ENCODE results near the gene CRY1.

CRY1 gene

GRCh38 chr12:106956048-106956578 lies 137.2 kb downstream of the CRY1 start:
- H3K4me1 ChIP-seq (ENCODE audit: control insufficient read depth in 1 of 2, insufficient read depth in 2 of 2, low read length in 2 of 2) = peaks cover 13 to 15% of the 10 kb centered on the region in 2 donors
- H3K9me3 ChIP-seq (ENCODE audit: control insufficient read depth in 1 of 2, low read length in 2 of 2) = no peaks in the 10 kb centered on the region
- no peaks in the 10 kb centered on the region for H3K27me3 ChIP-seq (ENCODE audit: low read depth, low read length)
- H3K36me3 ChIP-seq (ENCODE audit: control insufficient read depth in 1 of 2, insufficient read depth in 2 of 2, low read length in 2 of 2) = peaks cover 0 to 13% of the 10 kb centered on the region in 2 donors
- H3K27ac ChIP-seq (ENCODE audit: low read length) = peak overlapping the region; percentile 96
- H3K4me3 ChIP-seq (ENCODE audit: low read depth in 1 of 2, low read length in 2 of 2) = peak overlapping the region; percentile 88 to 91

DNA sequence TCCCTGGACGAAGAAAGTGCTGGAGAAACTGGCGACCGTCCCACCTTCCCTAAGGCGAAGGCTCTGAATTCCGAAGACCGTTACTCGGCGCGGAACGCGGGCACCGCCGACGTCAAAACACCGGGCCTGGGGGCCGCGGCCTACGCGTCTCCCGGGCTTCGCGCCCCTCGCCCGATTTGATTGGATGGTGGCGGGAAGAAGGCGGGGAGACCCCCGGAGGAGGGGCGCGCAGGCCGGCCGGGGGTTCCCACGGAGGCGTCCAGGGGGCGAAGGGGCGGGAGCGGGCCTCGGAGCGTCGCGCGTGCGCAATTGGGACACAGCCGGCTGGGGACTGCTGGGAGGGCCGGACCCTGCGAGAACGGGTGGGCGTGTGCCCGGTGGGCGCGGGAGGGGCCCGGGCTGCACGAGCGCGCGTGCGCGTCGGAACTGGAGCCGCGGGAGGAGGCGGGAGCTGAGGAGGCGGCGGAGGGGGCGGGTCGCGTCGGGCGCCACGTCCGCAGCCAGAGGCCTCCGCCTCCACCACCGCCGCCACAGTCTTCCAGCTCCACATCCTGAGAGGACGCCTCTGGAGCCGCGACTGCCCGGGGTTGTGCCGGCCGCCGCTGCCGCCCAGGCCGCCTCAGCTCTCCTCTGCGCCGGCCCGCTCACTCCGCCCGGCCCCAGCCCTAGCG lies 137.8 kb downstream of the CRY1 start, which contains the start of gene TMEM263:
Gene TMEM263 (plus strand): TSS at position 531 of the 671 bp plus-strand sequence. CDS start 11,210 bp downstream, outside the sequence.
- H3K4me3 ChIP-seq (ENCODE audit: low read depth in 1 of 2, low read length in 2 of 2) = peak within 1 kb of the TSS; percentile 88 to 91
- H3K27ac ChIP-seq (ENCODE audit: low read length) = peak within 1 kb of the TSS; percentile 96
- H3K9me3 ChIP-seq (ENCODE audit: control insufficient read depth in 1 of 2, low read length in 2 of 2) = no peaks in the 10 kb centered on the region
- H3K36me3 ChIP-seq (ENCODE audit: control insufficient read depth in 1 of 2, insufficient read depth in 2 of 2, low read length in 2 of 2) = peaks cover 0 to 9% of the 10 kb centered on the region in 2 donors
- no peaks in the 10 kb centered on the region for H3K27me3 ChIP-seq (ENCODE audit: low read depth, low read length)
- peaks cover 13 to 15% of the 10 kb centered on the region in 2 donors for H3K4me1 ChIP-seq (ENCODE audit: control insufficient read depth in 1 of 2, insufficient read depth in 2 of 2, low read length in 2 of 2)

DNA sequence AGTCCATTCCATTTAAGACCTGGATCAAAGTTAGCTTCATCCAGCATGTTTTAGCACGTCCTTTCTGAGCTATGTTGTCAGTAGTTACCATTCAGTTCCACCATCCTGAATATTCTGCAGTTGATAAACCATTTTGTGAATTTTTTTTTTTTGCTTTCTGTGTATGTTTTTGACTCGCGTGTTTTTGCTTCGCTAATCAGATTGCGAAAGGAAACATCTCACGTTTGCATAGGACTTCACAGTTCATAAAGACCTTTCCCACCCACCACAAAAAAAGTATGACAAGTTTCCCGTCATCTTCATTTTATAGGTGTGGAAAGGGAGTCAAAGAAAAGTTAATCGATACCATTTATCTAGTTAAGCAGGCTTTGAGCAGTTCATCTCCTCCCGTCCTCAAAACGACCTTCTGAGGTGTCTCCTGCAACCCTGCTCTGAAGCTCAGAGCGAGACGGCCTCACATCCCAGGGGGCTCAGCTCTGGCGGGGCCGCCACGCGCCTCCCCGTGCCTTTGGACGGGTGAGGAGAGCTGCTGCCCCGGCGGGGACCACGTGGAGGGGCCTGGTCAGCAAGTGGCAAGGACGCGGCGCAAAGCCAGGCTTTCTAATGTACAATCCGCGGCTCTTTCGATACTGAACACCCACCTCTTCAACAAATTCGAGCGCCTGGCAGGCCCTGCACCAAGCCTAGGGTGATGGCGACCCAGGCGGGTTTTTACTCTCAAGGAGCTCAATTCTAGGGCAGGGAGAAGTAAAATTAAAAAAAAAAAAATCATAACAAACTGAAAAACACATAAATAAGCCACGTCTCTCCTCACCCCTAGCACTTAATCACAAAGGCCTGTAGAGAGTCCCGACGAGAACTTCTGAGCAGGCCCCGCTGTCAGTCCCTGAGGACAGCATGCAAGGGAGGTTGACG lies 138.6 kb downstream of the CRY1 start:
- H3K36me3 ChIP-seq (ENCODE audit: control insufficient read depth in 1 of 2, insufficient read depth in 2 of 2, low read length in 2 of 2) = peaks cover 0 to 9% of the 10 kb centered on the region in 2 donors
- H3K9me3 ChIP-seq (ENCODE audit: control insufficient read depth in 1 of 2, low read length in 2 of 2) = no peaks in the 10 kb centered on the region
- peak overlapping the region; percentile 82 for H3K27ac ChIP-seq (ENCODE audit: low read length)
- peaks cover 13 to 15% of the 10 kb centered on the region in 2 donors for H3K4me1 ChIP-seq (ENCODE audit: control insufficient read depth in 1 of 2, insufficient read depth in 2 of 2, low read length in 2 of 2)
- H3K4me3 ChIP-seq (ENCODE audit: low read depth in 1 of 2, low read length in 2 of 2) = peak overlapping the region; percentile 67 to 88
- H3K27me3 ChIP-seq (ENCODE audit: low read depth, low read length) = no peaks in the 10 kb centered on the region

- Histone ChIP-seq H3K27me3 (ENCODE audit: low read depth, low read length) (no peaks in the 10 kb centered on the region), H3K36me3 (ENCODE audit: control insufficient read depth in 1 of 2, insufficient read depth in 2 of 2, low read length in 2 of 2) (peaks cover 0 to 9% of the 10 kb centered on the region in 2 donors), H3K27ac (ENCODE audit: low read length) (no peak overlapping the region), H3K4me3 (ENCODE audit: low read depth in 1 of 2, low read length in 2 of 2) (no peak overlapping the region), H3K4me1 (ENCODE audit: control insufficient read depth in 1 of 2, insufficient read depth in 2 of 2, low read length in 2 of 2) (peaks cover 4 to 14% of the 10 kb centered on the region in 2 donors), H3K9me3 (ENCODE audit: control insufficient read depth in 1 of 2, low read length in 2 of 2) (no peaks in the 10 kb centered on the region)
Observed at GRCh38 chr12:106953352-106954250, 139.7 kb downstream of the CRY1 start.

DNA sequence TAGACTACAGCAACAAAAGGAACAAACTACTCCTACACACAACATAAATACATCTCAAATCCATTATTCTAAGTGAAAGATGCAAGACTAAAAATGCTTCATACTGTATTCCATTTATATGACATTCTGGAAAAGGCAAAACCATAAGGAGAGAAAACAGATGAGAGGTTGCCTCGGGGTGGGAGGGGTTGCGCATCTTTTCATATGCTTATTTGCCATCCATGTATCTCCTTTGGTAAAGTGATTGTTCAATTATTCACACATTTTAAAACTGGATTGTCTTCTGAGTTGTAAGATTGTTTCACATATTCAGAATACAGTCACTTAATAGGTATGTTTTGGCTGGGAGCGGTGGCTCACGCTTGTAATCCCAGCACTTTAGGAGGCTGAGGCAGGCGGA lies 142.8 kb downstream of the CRY1 start:
- no peaks in the 10 kb centered on the region for H3K9me3 ChIP-seq (ENCODE audit: control insufficient read depth in 1 of 2, low read length in 2 of 2)
- H3K27ac ChIP-seq (ENCODE audit: low read length) = no peak overlapping the region
- no peaks in the 10 kb centered on the region for H3K36me3 ChIP-seq (ENCODE audit: control insufficient read depth in 1 of 2, insufficient read depth in 2 of 2, low read length in 2 of 2)
- peaks cover 0 to 6% of the 10 kb centered on the region in 2 donors for H3K4me1 ChIP-seq (ENCODE audit: control insufficient read depth in 1 of 2, insufficient read depth in 2 of 2, low read length in 2 of 2)
- no peaks in the 10 kb centered on the region for H3K27me3 ChIP-seq (ENCODE audit: low read depth, low read length)
- no peak overlapping the region for H3K4me3 ChIP-seq (ENCODE audit: low read depth in 1 of 2, low read length in 2 of 2)

DNA sequence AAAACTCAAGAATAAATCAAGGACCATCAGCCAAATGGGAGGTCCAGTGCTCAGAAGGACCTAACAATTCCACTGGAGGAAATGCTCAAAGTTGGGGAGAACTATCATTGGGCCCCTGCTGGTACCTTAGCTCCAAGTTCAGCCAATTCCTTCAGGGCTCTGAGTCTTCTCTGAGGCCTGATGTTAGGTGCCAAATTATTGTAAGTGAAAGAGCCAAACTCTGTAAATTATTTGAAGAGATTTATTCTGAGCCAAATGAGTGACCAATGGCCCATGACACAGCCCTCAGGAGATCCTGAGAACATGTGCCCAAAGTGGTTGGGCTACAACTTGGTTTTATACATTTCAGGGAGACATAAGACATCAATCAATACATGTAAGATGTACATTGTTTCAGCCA lies 145.9 kb downstream of the CRY1 start:
- Histone ChIP-seq H3K36me3 (ENCODE audit: control insufficient read depth in 1 of 2, insufficient read depth in 2 of 2, low read length in 2 of 2) (no peaks in the 10 kb centered on the region), H3K9me3 (ENCODE audit: control insufficient read depth in 1 of 2, low read length in 2 of 2) (no peaks in the 10 kb centered on the region), H3K27ac (ENCODE audit: low read length) (no peak overlapping the region), H3K4me1 (ENCODE audit: control insufficient read depth in 1 of 2, insufficient read depth in 2 of 2, low read length in 2 of 2) (no peaks in the 10 kb centered on the region), H3K27me3 (ENCODE audit: low read depth, low read length) (no peaks in the 10 kb centered on the region), H3K4me3 (ENCODE audit: low read depth in 1 of 2, low read length in 2 of 2) (no peak overlapping the region)

- Histone ChIP-seq H3K4me3 (ENCODE audit: low read depth in 1 of 2, low read length in 2 of 2) (no peak overlapping the region), H3K9me3 (ENCODE audit: control insufficient read depth in 1 of 2, low read length in 2 of 2) (no peaks in the 10 kb centered on the region), H3K4me1 (ENCODE audit: control insufficient read depth in 1 of 2, insufficient read depth in 2 of 2, low read length in 2 of 2) (no peaks in the 10 kb centered on the region), H3K27ac (ENCODE audit: low read length) (no peak overlapping the region), H3K27me3 (ENCODE audit: low read depth, low read length) (no peaks in the 10 kb centered on the region), H3K36me3 (ENCODE audit: control insufficient read depth in 1 of 2, insufficient read depth in 2 of 2, low read length in 2 of 2) (no peaks in the 10 kb centered on the region)
Observed at GRCh38 chr12:106945261-106945851, 148.0 kb downstream of the CRY1 start.

GRCh38 chr12:106942775-106943174 lies 150.6 kb downstream of the CRY1 start:
- no peak overlapping the region for H3K27ac ChIP-seq (ENCODE audit: low read length)
- H3K27me3 ChIP-seq (ENCODE audit: low read depth, low read length) = no peaks in the 10 kb centered on the region
- H3K4me1 ChIP-seq (ENCODE audit: control insufficient read depth in 1 of 2, insufficient read depth in 2 of 2, low read length in 2 of 2) = no peaks in the 10 kb centered on the region
- H3K36me3 ChIP-seq (ENCODE audit: control insufficient read depth in 1 of 2, insufficient read depth in 2 of 2, low read length in 2 of 2) = no peaks in the 10 kb centered on the region
- H3K9me3 ChIP-seq (ENCODE audit: control insufficient read depth in 1 of 2, low read length in 2 of 2) = no peaks in the 10 kb centered on the region
- H3K4me3 ChIP-seq (ENCODE audit: low read depth in 1 of 2, low read length in 2 of 2) = no peak overlapping the region

DNA sequence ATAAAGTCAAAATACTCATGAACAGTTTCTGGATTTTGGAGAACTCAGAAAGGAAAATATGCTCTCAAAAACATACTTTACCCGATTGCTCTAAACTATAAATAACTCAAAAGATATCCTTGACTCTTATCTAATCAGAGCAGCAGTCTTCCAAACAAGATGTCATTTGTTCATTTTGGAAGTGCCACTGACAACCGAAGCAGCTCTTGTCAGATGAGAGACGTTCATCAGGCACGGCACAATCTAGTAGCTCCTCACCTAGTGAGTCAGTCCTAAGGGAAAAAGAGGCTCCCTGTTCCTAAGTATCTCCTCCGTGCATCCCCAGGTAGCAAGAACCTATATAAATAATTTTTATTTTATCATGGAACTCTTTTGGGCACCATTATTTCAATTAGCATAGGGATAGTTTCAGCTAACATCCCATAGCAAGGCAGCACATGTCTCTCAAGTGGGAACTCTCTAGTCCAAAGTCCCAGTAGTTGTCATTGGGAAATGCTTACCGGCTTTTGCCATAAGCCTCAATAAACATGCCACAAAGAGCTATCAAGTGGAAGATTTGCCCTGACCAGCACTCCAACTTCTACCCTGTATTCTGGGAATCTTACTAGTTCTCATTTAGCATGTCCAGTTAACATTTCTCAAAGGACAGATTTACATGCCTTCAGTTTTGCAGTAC lies 151.7 kb downstream of the CRY1 start:
- no peaks in the 10 kb centered on the region for H3K36me3 ChIP-seq (ENCODE audit: control insufficient read depth in 1 of 2, insufficient read depth in 2 of 2, low read length in 2 of 2)
- no peak overlapping the region for H3K27ac ChIP-seq (ENCODE audit: low read length)
- H3K9me3 ChIP-seq (ENCODE audit: control insufficient read depth in 1 of 2, low read length in 2 of 2) = no peaks in the 10 kb centered on the region
- no peak overlapping the region for H3K4me3 ChIP-seq (ENCODE audit: low read depth in 1 of 2, low read length in 2 of 2)
- no peaks in the 10 kb centered on the region for H3K4me1 ChIP-seq (ENCODE audit: control insufficient read depth in 1 of 2, insufficient read depth in 2 of 2, low read length in 2 of 2)
- no peaks in the 10 kb centered on the region for H3K27me3 ChIP-seq (ENCODE audit: low read depth, low read length)

All from muscle layer of duodenum (tissue), 2 donors.